HL-60 (cell line): ENCODE results near the gene CPLX1.

Experiments used
- GABPA ChIP-seq: IDR thresholded peaks from 2 replicates; pipeline ENCODE4 v1.6.1; 2012; ENCODE audit warnings: low read depth
- POLR2AphosphoS5 ChIP-seq: IDR thresholded peaks from 2 replicates; pipeline ENCODE4 v1.6.1; 2012; ENCODE audit warnings: low read depth
- TF ChIP-seq, protein P1 (sequence below): IDR thresholded peaks from one replicate; pipeline ENCODE4 v1.5.1; 2011; ENCODE audit warnings: low read length, control low read depth, inconsistent platforms; ENCODE audit not compliant: insufficient read depth

DNA sequence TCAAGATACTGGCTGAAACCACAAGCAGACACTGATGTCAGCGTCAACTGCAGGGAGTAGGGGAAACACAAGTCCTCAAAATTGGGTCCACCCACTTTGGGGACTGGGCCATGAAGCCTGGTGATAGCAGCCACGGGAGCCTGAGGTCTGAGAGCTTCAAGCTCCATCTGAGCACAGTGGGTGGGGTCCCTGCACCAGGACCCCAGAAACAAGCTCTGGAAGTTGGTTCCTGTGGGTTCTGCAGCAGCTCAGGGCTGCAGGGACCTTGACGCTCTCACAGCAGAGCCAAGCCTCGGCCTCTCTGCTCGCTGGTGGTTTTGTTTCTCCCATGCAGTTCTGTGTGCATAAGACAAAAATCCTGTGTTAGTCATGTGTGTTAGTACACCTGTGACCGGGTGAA is 54.5 kb downstream of the CPLX1 start:
- TF ChIP-seq, protein P1, sequence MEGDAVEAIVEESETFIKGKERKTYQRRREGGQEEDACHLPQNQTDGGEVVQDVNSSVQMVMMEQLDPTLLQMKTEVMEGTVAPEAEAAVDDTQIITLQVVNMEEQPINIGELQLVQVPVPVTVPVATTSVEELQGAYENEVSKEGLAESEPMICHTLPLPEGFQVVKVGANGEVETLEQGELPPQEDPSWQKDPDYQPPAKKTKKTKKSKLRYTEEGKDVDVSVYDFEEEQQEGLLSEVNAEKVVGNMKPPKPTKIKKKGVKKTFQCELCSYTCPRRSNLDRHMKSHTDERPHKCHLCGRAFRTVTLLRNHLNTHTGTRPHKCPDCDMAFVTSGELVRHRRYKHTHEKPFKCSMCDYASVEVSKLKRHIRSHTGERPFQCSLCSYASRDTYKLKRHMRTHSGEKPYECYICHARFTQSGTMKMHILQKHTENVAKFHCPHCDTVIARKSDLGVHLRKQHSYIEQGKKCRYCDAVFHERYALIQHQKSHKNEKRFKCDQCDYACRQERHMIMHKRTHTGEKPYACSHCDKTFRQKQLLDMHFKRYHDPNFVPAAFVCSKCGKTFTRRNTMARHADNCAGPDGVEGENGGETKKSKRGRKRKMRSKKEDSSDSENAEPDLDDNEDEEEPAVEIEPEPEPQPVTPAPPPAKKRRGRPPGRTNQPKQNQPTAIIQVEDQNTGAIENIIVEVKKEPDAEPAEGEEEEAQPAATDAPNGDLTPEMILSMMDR = no peak
- TF ChIP-seq POLR2AphosphoS5 = no peak
- TF ChIP-seq GABPA = no peak
